HPDE6-E6E7 (cell line): ENCODE data around the gene MACROD2.
A peak's percentile ranks its signal among the peaks of the same experiment; 100 is the strongest.
"Not testable (repeated sequence)": the region's sequence is repeated elsewhere in the genome, so short reads cannot be mapped to it uniquely, and the experiment has no call there.

ENCODE experiments used
- DNase-seq: peaks from one replicate; pipeline ENCODE4 v3.0.0; 2011; ENCODE audit warnings: missing footprints; ENCODE audit errors: extremely low spot score

MACROD2 gene

DNA sequence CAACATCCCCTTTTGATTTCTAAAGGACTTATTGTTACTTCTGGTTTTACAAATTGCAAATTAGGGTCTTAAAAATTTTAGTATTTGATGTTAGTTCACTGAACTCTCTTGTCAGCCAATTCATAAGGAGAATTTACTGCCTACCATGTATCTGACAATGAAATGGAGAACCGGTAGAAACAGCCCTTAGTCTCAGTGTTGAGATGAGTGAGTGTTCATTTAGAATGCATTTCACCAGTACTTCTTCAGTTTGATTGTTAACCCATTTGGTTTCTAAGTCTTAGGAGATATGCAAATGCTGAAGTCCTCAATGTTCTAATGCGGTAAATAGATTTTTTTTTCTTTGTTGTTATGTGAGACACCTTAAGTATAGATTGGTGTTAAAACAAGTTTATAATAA, 958.4 kb downstream of the MACROD2 start:
- DNase-seq = no peak

DNA sequence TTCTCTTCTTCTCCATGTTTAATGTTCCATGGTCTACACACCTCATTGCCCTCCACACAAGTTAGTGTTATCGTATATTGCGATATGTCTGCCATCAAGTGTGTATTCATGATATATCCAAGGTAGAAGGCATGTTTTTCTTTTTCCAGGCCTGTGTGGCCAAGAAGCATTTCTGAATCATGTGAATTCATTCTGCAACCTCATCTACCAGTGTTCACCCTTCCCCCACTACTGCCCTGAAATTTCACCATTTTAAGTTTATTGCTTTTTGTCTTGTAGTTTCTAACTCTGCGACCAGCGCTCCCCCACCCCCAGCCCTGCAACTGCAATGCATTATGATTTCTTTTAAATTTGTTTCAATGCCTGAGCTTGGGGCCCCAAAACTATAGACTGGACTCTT, 960.1 kb downstream of the MACROD2 start:
- DNase-seq = no peak

DNA sequence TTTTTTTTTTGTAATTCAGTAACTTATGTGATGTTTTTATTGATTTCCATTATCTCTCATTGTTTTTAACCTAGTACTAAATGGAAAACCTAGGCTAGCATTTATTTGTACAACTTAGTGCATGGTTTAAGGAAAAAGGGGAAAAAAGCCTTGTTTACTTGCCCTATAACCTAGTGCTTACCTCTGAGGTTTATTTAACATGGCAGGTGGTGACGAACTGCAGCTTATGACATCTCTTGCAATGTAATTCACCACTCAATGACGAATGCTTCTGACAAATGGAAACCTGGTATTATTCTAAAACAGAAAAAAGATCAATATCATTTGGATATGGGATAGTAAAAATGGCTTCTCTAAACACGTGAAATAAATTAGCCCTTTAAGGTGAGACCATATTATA, 960.7 kb downstream of the MACROD2 start:
- no peak for DNase-seq

DNA sequence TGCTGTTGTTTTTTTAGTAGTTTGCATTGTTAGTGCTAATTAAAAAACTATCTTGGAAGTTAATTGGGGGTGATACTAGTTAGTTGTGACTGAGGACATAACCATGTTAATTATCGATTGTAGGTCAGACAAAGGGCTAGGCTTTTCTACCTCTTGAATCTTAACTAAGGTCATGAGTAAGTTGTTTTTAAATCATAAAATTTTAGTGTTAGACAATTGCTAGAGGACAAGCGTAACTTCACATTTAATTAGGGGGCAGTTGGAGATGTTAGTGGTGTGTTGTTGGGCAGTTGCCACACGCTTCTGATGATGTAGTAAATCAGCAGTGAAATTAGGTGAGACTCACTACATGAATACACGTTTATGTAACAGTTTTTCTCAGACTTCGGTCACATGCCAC, 961.2 kb downstream of the MACROD2 start:
- no peak for DNase-seq

DNA sequence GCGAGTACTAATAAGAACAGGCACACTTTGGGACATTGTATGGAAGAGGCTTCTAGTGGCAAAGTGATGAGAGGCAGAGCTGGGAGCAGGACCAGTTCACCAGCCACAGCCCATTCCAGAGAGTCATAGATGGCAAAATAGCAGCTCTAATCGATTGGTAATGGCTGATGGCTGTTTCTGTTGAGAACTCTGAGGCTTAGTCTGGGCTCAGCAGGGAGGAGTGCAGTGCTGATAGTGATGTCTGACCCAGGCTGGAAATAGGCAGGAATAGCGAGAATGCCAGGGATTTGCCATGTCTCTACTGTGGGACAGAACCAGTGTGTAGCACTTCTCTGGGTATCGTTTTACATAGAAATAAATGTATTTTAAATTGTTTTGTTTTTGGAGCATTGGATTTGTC, 962.1 kb downstream of the MACROD2 start:
- no peak for DNase-seq

DNA sequence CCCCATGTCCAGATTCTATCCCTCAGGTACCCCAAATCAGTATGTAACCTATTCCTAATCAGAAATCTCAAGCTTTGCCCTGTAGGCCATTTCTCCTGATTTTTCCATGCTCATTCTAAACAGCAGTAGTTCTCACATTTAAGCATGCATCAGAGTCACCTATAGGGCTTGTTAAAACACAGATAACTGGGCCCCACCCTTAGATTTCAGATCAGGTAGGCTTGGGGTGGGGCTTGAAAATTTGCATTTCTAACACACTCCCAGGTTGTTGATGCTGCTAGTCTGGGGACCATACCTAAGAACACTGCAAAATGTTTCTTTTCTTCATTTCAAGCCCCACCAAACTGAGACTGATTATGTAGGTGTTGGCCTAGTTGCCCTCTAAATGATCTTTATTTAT, 963.3 kb downstream of the MACROD2 start:
- DNase-seq = no peak

DNA sequence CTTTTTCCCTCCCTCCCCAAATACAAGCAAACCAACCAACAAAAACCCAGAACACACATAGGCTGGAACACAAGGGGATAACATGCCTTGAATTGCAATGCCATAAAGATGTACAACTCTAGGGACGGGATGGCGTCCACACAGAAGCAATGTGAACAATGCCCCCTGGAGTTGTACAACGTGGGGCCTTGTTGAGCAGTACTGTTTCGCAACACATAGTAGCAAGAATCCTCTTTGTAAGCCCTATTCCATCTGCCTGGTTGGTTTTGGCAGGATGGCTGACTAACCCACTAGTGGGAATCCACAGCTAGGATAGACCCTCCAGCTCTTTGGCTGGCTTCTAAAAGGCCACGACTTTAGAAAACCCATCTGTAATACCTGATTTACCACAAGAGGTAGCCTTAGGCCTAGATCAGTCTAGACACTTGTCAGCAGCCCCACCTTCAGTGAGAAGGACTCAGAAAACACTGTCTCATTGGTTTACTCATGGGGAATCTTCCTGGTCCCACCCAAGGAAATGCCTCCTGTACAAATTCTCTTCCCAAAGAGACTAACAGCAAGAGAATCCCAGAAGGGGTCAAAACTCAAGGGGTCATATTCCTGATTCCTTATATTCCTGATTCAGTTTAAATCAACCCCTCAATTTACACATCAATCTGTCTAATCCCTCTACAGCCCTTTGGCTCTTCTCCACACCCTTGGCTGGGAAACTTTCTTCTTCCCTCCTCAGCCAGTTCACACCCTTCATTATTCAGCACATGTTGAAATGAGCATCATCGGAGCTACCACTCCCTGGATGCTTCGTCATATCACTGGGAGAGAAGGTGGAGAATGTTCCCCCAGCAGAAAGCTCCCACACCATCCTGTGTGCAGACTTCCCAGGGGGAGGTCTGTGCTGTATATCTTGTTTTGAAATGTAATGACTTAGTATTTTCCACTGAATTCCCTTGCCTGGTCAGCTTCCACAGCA, 964.5 kb downstream of the MACROD2 start:
- peak; percentile 77 for DNase-seq

DNA sequence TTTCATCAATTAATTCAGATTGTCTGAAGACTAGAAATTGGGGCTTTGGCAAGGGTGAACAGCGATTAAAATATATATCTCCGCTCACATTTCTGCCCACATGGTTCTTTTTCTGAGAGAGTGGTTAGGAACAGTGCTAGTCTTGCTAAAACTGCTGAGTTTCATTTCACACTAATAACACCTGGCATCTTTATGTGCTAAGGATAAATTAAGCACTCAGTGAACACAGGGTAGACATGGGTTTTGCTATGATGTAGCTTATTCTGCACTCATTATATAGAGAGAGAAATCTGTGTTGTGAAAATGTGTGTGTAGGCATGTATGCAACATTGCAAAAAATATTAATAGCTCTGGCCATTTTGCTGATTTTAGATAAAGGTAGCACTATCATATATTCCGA, 965.5 kb downstream of the MACROD2 start:
- DNase-seq = no peak

DNA sequence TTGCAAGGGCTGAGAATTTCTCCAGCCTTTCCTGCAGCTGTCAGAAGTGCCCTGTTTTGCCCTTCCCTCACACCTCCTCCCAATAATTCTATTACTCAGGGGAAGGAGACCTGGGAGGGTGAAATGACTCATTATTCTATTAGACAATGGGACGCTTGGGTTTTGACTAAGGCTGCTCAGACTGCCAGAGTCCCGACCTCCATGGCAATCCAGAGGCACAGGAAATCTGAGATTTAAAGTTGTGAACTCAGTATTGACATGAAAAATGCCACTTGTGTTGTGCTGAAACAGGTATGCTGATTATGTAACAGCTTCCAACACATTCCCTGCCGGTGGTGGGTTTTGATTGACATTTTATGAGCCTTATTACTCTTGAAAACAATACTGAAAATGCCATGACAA, 967.9 kb downstream of the MACROD2 start:
- peak; percentile 98 for DNase-seq

DNA sequence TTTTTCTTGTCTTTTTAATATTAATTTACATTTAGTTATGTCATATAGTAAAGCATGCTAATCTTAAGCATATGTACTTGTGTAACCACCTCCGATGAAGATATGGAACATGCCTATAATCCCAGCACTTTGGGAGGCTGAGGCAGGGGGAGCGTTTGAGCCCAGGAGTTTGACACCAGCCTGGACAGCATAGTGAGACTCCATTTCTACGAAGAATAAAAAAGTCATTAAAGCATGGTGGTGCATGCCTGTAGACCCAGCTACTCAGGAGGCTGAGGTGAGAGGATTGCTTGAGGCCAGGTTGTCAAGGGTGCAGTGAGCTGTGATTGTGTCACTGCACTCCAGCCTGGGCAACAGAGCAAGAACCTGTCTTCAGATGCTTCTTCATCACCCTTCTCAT, 970.9 kb downstream of the MACROD2 start:
- no peak for DNase-seq

DNA sequence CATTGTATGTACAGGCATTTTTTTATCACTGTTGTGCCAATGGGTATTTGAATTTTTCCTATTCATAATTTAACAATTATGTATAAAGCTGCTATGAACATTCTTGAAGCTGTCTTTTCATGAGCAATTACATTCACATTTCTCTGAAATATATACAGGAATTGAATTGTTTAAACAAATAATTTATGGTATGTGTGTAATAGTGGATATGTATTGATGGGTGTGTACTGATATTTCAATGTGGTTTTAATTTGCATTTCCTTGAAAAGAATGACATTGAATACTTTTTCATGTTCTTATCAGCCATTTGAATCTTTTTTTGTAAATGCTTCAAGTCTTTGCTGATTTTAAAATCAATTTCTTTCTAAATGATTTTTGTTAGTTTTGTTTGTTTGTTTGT, 971.5 kb downstream of the MACROD2 start:
- DNase-seq = no peak

DNA sequence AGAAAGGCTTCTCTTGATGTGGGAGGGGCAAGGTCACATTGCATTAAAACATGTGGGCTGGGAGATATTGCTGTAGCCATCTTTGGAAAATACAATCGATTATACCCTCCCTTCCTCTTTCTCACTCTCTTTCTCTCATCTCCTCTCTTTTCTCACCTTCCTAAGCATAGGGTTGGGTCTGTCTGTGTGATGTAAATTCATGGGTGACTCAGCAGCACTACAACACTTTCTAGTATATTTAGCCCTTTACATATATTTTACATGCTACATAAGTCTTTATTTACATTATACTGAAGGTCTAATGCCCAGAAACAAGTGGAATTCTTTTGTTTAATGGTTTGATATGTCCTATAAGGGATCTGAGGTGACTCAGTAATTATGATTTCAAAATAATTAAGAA, 976.9 kb downstream of the MACROD2 start:
- no peak for DNase-seq

DNA sequence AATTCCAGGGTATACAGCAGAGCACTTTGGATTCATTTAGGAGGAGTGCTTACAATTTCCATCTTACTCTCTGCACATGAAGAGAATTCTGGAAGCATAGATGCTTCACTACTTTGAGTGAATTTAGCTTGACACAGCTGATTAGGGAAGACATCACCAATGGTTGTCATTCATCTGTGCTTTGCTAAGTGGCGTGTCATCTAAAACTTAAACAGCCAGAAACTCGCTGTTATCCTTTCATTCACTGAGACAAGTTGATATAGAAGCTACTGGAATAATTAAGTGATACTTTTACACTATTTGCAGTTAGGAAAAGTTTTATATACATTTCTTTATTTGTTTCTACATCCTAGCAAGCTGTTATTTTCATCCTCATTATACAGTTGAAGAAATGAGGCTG, 977.4 kb downstream of the MACROD2 start:
- DNase-seq = no peak

DNA sequence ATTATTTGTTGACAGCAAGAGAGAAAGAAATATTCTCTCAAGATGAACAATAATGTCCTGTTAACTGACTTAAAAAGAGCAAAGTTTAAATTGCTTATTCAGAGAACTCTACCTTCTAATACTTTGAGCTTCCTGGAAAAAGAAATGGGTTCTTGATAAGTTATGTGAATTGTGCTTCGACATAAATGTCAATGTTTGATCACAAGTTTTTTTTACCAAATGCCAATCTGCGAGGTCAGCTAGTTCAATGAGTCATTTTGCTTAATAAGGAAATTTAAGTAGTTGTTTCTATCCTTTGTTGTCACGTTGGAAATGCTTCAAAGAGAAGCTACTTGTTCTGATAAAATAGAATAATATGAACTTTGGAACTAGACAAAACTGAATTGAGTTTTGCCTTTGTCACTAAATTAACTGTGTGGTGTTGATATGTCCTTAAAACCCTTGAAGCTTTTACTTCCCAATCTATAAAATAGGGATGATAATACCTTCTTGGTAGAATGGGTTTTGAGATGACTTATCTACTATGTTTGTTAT, 984.2 kb downstream of the MACROD2 start:
- no peak for DNase-seq

DNA sequence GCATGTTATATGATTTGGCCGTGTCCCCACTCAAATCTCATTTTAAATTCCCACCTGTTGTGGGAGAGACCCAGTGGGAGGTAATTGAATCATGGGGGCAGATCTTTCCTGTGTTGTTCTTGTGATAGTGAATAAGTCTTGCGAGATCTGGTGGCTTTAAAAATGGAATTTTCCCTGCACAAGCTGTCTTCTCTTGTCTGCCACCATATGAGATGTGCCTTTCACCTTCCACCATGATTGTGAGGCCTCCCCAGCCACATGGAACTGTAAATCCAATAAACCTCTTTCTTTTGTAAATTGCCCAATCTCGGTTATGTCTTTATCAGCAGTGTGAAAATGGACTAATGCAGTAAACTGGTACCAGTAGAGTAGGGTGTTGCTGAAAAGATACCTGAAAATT, 986.2 kb downstream of the MACROD2 start:
- not testable (repeated sequence) for DNase-seq

DNA sequence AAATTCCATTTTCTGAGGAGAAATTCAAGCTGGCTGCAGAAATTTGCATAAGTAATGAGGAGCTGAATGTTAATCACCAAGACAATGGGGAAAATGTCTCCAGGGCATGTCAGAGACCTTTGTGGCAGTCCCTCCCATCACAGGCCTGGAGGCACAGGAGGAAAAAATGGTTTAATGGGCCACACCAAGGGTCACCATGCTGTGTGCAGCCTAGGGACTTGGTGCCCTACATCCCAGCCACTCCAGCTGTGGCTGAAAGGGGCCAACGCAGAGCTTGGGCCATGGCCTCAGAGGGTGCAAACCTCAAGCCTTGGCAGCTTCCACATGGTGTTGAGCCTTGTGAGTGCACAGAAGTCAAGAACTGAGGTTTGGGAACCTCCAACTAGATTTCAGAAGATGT, 987.0 kb downstream of the MACROD2 start:
- DNase-seq = not testable (repeated sequence)

DNA sequence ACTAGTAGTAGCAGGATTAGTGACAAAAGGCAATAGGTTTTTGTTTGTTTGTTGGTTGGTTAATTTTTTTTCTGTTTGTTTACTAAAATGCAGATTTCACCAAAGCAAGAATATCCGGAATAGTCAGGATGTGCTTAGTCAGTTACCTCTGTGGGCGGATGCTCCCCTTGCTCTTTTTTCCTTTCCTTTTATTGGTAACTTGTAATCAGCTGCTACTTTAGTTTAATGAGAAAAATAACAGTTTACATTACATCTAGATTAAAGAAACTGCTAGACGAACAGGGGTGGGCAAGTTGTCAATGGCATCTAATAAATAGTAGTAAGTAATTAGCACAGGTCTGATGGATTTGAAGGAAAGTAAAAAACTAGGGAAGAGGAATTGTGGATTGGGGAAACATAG, 989.0 kb downstream of the MACROD2 start:
- no peak for DNase-seq

DNA sequence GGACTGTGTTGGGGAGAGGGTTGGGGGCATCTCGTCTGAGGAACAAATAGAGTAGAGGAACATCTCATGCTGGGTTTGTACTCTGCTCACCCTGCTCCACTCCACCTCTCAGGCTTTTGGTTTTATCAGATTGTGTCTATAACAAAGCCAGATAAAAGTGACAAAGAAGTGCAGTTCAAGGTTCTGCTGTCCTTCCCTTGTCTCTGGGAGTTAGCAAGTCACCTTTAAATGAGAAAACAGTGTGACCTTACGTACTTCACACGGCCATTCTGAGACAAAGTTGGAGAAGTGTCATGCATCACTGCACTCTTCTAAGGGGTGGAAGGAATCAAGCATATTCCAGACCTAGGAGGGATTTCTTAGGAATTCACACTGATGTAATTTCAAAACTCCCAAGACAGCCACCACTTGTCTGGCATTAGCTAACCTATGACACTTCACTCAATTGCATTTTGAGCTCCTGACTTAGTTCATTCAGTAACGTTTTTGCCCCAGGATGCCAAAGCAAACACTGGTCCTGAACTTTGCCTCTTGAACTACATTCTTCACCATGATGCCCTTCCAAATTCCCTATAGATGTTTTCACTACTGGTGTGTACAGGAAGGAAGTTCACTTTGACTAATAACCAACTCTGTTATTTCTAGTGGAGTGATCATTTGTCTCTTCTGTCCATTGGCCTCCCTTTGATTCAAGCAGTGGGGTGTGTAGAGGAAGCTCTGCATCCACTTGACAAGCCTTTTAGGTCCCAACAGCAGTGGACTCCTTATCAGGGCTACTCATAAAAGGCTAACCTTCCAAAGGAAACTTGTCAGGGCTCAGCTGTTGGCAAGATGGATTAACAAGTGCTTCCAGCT, 989.7 kb downstream of the MACROD2 start:
- DNase-seq = no peak

DNA sequence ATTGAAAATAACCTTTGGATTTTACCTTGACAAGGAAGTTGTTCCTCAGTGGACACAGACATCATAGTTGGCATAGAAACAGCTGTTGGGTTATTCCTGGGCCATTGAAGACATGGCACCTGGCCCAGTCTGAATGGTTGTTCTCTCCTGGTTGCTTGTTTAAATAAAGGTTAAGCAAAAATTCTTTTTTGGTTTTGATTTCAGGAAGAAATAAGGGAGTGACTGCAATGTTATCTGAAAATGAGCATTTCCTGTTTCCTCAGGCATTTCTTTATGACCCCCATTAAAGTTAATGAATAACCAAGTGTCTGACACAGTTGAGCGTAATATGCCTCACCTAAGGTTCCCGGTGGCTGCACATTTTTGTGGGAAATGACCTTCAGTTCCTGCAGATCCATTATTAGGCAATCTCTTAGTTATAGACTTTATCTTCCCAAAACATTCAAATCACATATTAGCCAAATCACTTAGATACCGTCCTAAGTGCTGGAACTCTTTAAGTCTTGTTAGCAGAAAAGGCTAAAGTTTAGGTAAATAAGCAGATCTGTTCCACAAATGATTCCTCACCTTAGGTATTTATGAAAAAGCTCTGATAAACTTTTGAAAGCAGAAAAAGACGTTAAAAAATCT, 990.8 kb downstream of the MACROD2 start:
- peak; percentile 92 for DNase-seq

DNA sequence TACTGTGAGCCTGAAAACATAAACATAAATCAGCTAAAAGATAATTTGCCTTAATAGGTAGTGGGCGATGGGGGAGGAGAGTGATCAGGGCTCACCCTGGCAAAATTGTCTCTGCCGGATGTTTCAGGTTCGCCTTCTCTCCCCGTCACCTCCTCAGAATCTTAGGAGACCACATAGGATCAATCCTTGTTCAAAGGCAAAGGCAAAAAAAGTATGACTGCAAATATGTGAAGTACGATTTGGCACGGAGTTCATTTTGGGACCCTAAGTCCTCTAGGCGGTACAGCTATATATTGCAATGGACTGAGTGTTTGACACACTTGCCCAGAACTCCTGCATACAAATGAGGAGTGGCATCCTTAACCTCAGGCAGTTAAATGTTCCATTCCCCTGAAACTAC, 991.3 kb downstream of the MACROD2 start:
- DNase-seq = no peak

DNA sequence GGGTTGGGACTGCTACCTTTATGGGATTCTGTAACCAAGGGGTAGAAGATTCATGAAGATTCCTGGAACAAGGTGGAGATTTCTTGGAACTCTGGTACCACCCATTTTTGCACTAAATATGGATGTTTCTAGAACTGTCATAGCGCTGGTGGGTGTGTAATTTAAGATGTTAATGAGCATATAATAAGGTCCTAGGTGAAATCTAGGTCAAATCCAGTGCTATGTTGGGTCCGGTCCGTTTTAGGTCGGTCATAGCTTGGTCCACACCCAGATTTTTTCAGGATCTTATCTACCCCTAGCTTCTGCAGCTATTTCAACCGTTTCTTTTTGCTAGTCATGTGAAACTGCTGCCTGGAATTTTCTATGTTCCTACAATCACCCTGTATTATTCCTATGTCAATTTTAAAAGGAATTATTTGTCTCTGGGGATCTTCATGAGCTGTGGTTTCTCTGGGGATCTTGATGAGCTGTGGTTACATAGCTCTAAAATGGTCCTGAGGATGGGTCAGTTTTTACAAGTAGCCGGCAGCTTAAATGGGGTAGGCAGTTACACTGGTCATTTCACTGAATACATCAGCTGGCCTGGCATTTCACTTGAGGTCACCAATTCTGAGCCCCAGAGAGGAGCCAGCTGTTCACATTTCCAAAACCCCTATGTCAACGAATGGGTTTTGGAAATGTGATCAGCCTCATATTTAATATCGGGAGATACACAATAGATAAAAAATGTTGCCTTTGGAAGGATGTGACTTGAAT, 994.4 kb downstream of the MACROD2 start:
- no peak for DNase-seq
